HG03457 (cell line): Measurements from ENCODE around the gene MAD1L1.

Experiments used
- ATAC-seq: cut with Tn5 transposase; IDR thresholded peaks from one replicate; pipeline ENCODE4 v1.9.1; 2021; ENCODE audit warnings: moderate number of reproducible peaks; ENCODE audit not compliant: unreplicated experiment

MAD1L1 gene

DNA sequence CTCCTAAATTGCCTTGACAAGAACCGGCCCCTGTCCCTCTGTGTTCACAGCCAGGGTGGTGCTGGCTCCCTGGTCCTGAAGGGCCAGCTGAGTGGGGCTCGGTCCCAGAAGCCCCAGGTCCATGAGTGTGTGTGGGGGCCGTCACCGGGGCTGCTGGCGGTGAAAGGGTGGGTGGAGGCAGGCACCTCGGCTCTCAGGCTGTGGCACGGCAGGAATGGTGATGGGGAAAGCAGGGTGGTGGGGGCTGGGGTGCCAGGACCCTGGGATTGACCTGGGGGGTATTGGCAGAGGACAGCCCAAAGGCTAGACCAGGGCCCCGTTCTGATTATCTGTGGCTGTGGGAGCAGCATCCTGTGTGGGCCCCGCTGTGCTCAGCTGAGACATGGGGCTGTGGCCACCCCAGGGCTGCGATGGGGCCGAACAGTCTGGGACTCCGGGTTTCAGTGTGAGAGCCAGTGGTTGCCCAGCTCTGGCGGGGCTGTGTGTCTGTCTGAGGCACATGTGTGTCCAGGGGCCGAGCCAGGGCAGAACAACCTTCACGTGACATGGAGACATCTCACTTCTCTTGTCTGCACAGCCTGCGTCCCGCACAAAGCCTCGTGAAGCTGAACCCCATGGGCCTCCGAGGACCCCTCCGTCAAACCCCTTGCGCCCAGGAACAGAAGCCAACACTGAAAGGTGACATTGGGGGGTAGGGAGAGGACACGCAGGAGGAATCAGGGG, 418.5 kb downstream of the MAD1L1 start:
- no peak for ATAC-seq

DNA sequence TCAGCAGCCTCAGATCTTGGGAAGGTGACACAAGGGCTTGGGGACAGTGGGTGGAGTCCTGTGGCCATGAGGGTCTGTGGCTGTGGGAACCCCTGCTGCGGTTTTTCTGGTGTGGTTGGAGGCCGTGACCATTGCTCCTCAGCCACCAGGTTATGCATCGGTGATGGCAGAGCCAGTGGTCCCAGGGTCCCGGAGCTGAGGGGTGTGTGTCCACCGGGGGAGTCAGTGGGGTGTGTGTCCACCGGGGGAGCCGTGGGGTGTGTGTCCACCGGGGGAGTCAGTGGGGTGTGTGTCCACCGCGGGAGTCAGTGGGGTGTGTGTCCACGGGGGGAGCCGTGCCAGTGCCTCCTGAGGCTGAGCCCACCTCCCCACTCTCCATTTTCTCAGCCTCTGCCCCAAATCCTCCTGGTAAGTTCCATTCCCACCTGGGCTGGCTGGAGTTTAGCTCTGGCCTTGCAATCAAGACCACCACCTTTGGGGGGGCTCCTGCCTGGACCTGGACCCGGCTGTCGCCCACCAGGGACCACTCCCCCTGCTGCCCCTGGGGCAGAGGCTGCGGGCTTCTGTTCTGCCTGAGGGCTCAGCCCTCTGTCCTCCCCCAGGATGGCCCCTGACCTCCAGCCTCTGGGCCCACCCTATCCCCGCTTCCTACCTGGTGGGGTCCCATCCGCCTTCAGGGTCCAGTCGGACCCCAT, 419.2 kb downstream of the MAD1L1 start:
- no peak for ATAC-seq

DNA sequence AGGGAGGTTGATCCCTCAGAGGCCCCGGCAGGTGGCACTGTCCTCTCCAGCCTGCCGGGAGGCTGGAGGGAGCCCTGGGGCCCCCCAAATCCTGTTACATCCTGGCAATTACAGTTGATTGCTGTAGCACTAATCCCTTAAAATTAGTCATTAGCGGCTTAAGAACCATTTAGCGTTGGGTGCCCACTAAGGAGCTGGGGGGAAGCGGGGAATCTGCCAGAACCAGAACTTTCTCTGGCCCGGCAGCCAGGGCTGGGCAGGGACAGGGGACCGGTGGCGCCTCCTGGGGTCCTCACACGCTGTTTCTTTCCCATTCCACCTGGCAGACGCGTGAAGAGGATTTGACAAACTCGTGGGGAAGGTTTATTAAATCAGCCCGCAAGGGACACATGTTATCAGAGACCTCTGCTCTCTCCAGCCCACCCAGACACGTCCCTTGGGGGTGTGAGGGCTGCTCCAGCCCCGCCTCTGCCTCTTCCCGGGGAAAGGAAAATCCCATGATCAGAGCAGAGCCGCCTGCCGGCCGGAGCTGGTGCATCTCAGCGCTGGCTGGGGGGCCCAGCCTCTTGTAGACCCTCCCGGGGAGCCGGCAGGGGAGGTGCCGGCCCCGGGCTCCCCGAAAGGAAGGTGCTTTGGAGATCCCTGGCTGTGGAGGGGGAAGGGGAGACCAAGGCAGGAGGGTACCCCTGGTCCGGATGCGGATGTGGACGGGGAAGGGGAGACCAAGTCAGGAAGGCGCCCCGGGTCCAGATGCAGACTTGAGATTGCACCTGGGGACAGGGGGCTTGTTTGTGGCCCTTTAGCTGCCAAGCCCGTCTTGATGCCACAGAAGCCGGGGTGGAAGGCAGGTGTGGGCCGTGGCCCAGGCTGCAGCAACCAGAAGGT, 420.0 kb downstream of the MAD1L1 start:
- no peak for ATAC-seq

DNA sequence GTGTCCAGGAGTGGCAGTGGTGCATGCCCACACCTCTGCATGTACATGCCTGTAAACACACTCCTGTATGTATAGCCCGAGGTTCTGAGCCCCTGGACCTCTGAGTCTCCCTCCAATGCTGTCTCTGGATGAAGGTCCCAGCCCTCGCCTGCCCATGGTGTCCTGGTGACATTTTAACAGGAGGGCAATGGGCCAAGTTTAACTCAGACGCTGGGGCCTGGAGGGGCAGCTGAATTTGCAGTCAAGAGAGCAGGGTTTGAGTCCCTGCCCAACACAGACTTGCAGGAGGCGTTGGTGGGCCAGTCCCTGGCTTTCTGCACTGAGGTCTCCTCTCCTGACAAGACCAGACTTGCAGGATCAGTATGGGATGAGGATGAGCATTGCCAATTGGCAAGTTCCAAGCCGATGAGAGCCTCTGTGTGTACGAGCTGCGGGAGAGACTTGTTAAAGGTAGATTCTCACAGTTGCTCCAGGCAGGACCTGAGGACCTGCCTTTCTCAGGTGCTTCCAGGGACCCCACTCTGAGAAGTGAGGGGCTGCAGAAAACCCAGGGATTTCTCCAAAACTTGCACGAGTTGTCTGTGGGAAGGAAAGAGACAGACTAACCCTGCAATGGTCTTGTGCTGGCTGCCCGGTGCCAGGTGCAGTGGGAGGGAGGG, 420.8 kb downstream of the MAD1L1 start:
- no peak for ATAC-seq

DNA sequence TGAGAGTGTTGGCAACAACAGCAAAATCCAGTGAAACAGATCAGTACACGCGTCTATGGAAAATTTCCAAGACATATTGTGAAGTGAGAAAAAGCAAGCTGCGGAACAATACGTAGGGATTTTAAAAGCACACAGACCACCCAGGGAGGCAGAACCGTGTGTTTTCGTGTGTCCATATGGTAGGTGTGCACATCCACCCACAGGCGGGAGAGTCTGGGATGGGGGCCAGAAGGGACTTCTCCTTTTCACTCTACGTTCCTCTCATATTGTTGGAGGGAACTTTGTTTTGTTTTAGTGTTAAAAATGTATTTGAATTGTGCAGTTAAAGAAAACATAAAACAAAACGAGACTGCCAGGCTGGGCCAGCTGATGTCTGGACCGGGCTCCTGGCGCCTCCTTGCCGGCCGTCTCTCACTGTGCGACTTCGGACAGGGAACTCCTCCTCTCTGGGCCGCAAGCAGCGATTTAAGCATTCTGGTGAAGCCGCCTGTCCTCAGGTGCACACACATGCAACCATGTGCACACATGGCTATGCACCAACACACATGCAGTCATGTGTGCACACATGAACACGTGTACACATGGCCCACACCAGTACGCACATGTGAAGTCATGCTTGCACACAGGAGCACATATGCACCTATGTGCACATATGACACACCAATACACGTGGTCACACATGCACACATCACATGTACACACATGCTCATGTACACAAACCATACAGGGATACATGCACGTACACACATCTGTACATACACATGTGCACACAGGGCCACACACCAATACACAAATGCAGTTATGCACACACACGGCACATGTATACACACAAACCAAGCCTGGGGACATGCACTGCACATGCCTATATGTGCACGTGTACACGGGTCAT, 421.5 kb downstream of the MAD1L1 start:
- no peak for ATAC-seq

DNA sequence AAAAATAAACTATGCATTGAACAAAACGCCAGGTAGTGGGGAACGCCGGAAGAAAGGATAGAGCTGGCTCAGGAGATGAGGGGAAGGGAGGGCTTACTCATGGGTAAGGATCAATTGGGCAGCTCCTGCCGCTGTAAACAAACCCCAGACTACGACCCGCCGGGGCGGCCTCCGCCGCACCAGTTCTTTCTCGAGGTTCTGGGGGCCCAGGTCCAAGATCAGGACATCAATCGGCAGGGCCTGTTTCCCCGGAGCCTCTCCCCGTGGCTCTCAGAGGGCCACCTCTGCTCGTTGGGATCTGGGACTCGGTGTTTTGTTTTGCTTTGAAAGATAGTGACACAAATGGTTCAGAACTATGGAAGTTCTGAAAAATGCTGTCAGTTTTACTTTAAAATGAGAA, 422.2 kb downstream of the MAD1L1 start:
- no peak for ATAC-seq

DNA sequence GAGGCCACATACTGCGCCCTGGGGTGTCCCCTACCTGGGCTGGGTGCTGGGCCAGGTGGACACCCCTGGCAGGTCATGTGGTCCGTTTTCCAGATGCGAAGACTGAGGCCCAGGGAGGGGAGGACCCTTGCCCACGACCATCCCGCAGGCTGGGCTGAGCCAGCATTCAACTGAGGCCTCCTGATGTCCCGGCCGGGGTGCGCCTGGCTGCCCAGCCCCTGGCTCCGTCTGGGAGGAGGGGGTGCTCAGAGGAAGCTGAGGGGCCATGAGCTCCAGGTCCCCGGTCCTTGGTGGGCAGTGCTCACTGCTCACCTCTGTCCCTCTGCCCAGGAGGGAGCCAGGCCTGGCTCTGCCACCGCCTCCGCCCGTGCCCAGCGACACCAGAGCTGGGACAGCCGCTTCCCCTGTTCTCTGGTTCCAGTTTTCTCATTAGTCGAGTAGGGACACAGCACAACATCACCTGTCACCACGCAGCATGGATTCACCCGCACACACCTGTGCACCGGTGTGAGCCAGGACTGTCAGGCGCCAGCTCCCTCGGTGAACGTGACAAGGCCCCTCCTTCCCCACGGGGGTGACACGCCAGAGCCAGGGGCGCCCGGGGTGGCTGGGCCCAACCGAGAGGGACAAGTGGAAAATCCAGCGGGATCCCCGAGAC, 423.0 kb downstream of the MAD1L1 start:
- ATAC-seq, result no peak

DNA sequence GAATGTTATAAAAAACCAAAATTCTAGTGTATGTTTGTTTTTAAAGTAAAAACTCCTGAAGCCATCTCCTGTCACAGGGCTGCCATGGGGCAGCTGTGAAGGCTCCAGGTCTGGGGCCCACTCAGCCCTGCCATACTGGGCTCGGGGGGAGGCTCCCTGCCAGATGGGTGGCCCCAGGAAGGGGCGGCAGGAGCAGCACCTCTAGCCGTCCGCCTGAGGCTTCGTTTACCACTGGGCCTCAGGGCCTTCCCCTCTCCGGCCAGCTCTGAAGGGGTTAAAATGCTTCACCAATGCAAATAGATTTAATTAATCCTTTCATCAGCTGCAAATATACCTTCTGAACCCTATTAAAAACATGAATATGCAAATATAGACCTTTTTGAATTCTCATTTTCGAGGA, 423.7 kb downstream of the MAD1L1 start:
- ATAC-seq, result no peak

DNA sequence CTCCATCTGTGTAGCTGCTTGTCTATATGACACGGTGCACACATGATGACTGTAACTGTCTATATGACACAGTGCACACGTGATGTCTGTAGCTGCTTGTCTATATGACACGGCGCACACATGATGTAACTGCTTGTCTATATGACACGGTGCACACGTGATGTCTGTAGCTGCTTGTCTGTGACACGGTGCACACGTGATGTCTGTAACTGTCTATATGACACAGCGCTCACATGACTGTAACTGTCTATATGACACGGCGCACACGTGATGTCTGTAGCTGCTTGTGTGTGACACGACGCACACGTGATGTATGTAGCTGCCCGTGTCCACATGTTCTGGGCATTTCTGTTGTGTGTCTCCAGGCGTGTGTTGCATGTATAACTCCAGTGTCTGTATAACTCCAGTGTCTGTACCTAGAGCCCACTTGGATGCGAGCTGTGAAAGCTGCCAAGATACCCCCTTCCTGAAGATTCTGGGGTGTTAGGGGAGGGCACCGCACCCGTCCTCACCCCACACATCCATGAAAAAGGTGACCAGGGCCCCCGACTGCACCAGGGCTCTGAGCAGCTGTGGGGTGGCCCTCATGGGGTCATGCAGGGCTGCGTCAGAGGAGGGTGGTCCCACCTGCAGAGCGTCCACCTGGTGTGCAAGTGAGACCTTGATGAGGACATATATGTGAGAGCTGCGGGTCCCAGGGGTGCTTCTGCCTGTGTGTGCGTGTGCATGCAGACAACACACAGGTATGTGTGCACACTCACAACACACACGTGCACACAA, 424.7 kb downstream of the MAD1L1 start:
- no peak for ATAC-seq

DNA sequence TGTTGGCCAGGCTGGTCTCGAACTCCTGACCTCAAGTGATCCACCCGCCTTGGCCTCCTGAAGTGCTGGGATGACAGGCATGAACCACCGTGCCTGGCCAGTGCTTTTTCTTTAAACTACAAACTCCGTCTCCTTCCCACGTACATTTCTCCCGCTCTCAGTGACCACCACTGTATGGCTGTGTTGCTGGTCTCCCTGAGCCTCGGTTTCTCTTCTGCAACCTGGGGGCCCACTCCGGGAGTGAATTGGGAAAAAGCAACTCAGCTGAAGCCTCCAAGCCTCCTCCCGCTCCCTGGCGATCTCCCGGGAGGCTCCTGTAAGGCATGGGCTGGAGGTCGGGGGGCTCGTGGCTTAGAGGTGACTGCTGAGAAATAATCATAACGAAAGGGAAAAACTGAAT, 426.4 kb downstream of the MAD1L1 start:
- no peak for ATAC-seq

DNA sequence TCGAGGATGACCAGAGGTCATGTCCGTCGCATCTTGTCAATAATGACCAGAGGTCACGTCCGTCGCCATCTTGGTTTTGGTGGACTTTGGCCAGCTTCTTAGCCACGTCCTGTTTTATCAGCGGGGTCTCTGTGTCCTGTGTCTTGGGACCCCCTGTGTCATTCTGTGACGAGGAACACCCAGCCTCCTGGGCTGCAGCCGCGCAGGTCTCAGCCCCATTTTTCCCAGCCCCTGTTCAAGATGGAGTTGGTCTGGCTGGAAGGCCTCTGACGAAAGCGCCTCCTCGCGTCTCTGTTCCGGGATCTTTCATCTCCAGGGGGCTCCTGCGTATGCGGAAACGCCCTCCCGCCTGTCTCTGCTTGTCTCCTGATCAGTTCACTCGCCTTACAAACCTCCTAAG, 428.4 kb downstream of the MAD1L1 start:
- no peak for ATAC-seq

DNA sequence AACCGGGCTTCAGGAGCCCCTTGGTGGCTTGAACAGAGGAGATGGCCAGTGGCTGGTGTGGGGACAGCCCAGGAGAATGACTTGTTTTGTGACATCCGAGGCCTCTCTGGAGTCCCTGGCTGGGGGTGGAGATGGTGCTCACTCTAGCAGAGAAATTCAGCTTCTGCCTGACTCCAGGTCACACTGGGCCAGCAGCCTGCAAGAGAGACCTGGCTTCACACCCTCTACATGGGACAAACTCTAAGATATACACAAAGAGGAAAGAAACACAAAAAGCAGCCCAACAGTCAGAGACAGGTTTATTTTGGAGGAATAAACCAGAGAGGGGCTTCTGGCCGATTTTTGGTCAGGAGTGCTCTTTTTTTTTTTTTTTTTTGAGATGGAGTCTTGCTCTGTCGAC, 429.8 kb downstream of the MAD1L1 start:
- no peak for ATAC-seq

DNA sequence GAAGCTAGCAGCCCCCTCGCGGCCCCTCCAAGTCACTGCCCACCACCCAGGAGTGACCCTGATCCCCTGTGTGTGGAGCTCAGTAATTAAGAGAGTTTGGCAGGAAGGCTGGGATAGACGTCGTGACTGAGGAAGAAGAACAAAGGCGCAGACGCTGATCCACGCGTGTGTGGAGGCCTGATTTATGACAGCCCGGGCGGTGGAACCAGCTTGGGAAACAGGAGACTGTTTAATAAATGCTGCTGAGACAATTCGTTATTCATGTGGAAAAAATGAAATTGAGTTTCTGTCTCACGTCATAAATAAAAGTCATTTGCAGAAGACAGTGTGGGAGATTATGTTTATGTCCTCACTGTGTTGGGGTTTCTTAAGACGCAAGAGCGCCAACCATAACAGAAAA, 431.8 kb downstream of the MAD1L1 start:
- ATAC-seq, result no peak

DNA sequence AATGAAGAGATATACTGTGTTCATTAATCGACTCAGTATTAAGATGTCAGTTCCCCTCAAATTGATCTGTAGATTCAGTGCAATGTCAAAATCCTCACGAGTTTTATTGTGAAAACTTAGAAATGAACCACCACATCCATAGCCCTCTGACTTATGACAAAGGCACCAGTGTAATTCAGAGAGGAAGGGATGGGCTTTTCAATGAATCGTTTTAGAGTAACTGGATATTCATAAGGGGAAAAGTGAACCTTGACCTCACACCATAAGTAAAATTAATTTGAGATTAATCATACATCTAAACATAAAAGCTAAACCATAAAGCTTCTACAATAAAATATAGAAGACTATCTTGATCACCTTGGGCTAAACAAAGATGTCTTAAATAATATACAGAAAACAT, 434.6 kb downstream of the MAD1L1 start:
- no peak for ATAC-seq

DNA sequence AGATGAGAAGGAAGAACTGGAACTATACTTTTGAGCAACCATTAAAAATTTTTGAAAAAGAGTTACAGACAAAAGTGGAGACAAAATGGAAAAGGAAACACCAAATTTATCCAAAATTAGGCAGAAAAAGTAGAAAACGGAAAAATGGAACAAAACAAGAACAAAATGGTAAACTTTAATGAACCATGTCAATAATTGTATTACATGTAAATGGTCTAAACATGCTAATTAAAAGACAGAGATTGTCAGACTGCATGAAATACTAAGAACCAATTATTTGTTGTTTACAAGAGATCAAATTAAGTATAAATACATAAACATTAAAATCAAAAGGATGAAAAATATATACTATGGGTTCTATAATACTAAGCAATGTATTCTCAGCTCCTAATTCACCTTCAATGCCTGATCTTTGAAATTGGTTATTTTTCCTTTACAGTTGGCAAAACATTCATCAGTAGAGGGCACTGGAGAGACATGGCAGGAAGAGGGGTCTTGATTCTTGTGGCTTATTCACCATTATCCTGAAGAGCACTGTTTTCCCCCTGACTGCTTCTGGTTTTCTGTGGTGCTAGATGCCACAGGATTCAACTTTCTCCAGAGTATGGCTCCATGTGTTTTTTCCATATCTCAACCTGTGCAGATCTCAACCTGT, 437.7 kb downstream of the MAD1L1 start:
- no peak for ATAC-seq

DNA sequence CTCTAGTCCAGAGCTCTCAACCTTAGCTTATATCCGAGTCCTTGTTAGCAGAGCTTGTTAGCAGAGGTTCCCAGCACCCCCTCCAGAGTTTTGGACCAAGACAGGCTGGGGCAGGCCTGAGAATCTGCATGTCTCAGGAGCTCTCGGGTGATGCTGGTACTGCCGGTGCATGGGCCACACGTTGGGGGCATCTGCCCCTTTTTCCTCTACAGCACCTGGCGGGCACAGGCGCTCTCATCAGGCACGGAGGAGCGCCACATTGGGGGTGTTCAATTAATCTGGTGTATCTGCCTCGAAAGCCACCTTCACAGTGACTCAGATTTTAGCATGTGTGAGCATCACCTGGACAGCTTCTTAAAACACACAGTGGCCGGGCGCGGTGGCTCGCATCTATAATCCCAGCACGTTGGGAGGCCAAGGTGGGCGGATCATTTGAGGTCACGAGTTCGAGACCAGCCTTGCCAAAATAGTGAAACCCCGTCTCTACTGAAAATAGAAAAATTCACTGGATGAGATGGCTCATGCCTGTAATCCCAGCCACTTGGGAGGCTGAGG, 445.0 kb downstream of the MAD1L1 start:
- ATAC-seq, result no peak

DNA sequence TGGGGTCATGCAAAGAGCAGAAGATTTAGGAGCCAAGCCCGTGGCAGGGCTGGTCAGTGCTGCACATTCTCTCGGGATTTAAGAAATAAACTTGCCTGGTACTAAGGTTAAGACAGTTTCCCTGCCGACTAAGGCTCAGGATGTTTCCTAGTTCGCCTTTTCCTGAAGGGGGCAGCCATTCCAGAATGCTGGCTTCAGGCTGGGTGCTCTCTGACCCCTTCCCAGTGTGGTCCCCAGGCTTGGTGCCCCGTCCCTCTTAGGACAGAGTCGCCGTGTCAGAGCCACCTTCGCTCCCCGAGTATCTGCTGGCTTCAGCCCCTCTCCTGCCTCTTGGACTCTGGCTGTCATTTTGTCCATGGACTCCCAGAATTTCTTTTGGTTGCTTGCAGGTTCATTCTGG, 445.5 kb downstream of the MAD1L1 start:
- ATAC-seq, result no peak

DNA sequence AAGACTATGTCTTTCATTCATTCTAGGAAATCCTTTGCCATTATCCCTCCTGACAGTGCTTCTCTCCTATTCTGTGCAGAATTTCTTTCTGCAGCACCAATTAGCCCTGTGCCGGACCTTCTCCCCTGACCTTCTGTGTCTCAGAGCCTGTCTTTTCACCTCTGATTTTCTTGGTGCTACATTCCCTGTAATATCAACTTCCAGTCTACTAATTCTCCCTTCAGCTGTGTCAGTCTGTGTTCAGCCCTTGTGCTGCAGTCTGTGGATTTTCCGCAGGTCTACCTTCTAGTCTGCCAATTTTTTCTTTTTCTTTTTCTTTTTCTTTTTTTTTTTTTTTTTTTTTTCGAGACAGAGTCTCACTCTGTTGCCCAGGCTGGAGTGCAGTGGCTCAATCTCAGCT, 446.9 kb downstream of the MAD1L1 start:
- no peak for ATAC-seq
